Activated B cell treated with CpG ODN at 0.5 μM for 24 hours (primary cell): ENCODE data around the gene NDUFB2. TPM values are rescaled to one million over a fixed set of nuclear protein-coding genes. Genes with fewer than 3 reads are reported as not detected.

ENCODE experiments used
- ATAC-seq: fragments of 200-7000 bp; cut with Tn5 transposase; one replicate; pipeline ENCODE4 v1.10.0; 2021; ENCODE audit warnings: low read depth, mild to moderate bottlenecking, moderate library complexity
- CTCF ChIA-PET: fragments of 350-600 bp; sonication (Branson Sonifier 250); formaldehyde crosslinking; loops from one replicate; lab custom pipeline; 2021; ENCODE audit warnings: antibody characterized with exemption; lab: Charles Lee
- POLR2A ChIA-PET: fragments of 350-600 bp; sonication (Branson Sonifier 250); formaldehyde crosslinking; loops from one replicate; lab custom pipeline; 2021; ENCODE audit warnings: antibody characterized with exemption; lab: Charles Lee
- DNase-seq: peaks from one replicate; pipeline ENCODE4 v3.0.0; 2022
- H3K27ac Mint-ChIP-seq: one replicate; pipeline ENCODE4 v1.8.0; 2020; ENCODE audit warnings: mixed read lengths
- H3K27me3 Mint-ChIP-seq: one replicate; pipeline ENCODE4 v1.8.0; 2021; ENCODE audit warnings: mixed read lengths
- H3K36me3 Mint-ChIP-seq: one replicate; pipeline ENCODE4 v1.8.0; 2021; ENCODE audit warnings: low read depth, mixed read lengths
- H3K4me1 Mint-ChIP-seq: one replicate; pipeline ENCODE4 v1.8.0; 2021; ENCODE audit warnings: mixed read lengths
- H3K4me3 Mint-ChIP-seq: one replicate; pipeline ENCODE4 v1.8.0; 2020; ENCODE audit warnings: mild to moderate bottlenecking, mixed read lengths
- H3K9me3 Mint-ChIP-seq: one replicate; pipeline ENCODE4 v1.8.0; 2020; ENCODE audit warnings: mixed read lengths
- intact Hi-C: fragments of 100-400 bp; cut with micrococcal nuclease; formaldehyde crosslinking; loops from one replicate; pipeline ENCODE4 v1.15.1; 2024
- total RNA-seq: library from RNA; stranded (reverse); gene quantifications from 2 replicates; pipeline ENCODE4 v1.2.3, GENCODE V29; 2022
- TF ChIP-seq, protein P1 (sequence below): fragments of 200-600 bp; IDR thresholded peaks from one replicate; pipeline ENCODE4 v1.8.0; 2022; ENCODE audit warnings: antibody characterized with exemption, mild to moderate bottlenecking

Gene NDUFB2
- total RNA-seq, 1 donor from 2014 or later = 140 TPM

DNA sequence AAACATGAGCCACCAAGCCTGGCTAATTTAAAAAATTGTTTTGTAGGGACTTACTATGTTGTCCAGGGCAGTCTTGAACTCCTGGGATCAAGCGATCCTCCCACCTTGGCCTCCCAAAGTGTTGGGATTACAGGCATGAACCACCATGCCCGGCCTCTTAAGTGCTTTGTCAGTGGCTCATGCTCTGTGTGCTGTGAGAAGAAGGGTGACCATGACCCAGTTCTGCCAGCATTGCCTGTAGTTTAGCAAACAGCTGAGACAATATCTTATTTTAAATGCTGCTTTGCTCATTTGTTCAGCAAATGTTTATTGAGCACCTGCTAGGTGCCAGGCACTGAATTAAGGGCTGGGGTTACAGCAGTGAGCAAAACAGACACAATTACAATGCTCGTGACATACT is 14.7 kb upstream of the NDUFB2 start:
- DNase-seq (no peak), ATAC-seq (no peak)
- Mint-ChIP-seq H3K27ac (no peak overlapping the region), H3K9me3 (no peaks in the 10 kb centered on the region), H3K4me3 (no peak overlapping the region), H3K27me3 (no peaks in the 10 kb centered on the region), H3K36me3 (peaks cover 64% of the 10 kb centered on the region), H3K4me1 (peaks cover 15% of the 10 kb centered on the region)
- ChIA-PET CTCF (no interaction called here), POLR2A (no interaction called here)
- TF ChIP-seq, protein P1, sequence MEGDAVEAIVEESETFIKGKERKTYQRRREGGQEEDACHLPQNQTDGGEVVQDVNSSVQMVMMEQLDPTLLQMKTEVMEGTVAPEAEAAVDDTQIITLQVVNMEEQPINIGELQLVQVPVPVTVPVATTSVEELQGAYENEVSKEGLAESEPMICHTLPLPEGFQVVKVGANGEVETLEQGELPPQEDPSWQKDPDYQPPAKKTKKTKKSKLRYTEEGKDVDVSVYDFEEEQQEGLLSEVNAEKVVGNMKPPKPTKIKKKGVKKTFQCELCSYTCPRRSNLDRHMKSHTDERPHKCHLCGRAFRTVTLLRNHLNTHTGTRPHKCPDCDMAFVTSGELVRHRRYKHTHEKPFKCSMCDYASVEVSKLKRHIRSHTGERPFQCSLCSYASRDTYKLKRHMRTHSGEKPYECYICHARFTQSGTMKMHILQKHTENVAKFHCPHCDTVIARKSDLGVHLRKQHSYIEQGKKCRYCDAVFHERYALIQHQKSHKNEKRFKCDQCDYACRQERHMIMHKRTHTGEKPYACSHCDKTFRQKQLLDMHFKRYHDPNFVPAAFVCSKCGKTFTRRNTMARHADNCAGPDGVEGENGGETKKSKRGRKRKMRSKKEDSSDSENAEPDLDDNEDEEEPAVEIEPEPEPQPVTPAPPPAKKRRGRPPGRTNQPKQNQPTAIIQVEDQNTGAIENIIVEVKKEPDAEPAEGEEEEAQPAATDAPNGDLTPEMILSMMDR = no peak
- intact Hi-C loops = no loop called here

- no peaks in the 10 kb centered on the region for H3K27me3 Mint-ChIP-seq
- no peak for ATAC-seq
- no peak overlapping the region for H3K4me3 Mint-ChIP-seq
- no peaks in the 10 kb centered on the region for H3K9me3 Mint-ChIP-seq
- H3K36me3 Mint-ChIP-seq = peaks cover 67% of the 10 kb centered on the region
- ChIA-PET CTCF (no interaction called here), POLR2A (no interaction called here)
- H3K27ac Mint-ChIP-seq = no peak overlapping the region
- TF ChIP-seq, protein P1 = no peak
- no peak for DNase-seq
- intact Hi-C loops = no loop called here
- H3K4me1 Mint-ChIP-seq = no peaks in the 10 kb centered on the region
Measured at GRCh38 chr7:140683657-140684056, 12.9 kb upstream of the NDUFB2 start.

DNA sequence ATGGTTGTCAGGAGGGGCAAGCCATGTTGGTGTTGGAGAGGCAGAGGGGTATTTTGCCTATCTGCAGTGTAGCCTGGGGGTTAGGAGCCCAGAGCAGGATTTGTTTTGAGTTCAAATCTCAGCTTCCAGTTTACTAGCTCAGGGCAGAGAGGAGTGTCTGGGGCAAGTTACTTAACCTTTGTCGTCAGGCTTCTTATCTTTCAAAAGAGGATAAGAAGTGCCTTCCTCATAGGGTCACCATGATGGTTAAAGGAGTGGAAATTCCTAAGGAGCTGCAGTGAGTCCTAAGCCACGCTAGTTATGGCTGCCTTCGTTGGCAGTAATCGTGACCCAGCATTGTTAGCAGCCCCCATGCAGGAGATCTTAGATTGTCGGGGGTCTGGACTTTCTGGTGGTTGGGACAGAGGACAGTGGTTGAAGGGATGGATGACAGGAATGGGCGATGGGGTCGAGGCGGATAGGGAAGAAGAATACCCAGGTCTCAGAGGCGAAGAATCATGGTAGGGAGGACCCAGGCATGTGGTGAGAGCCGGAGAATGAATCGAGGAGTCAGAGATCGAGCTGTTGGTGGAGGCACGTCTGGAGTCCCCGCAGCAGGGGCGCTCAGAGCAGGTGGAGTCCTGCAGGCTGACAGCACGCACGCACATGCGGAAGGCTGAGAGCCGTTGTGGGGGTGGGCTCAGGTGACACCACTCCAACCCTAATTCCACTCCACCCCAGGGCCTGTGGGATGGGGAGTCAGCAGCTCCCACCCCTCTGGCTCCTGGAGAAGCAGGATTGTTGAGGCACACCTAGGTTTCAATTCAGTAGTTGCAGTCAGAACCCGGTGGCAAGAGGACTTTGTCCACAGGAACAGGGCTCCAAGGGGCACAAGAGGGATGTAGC is 12.2 kb upstream of the NDUFB2 start:
- Mint-ChIP-seq H3K4me3 (no peak overlapping the region), H3K27me3 (no peaks in the 10 kb centered on the region), H3K27ac (no peak overlapping the region), H3K36me3 (peaks cover 66% of the 10 kb centered on the region), H3K9me3 (no peaks in the 10 kb centered on the region), H3K4me1 (no peaks in the 10 kb centered on the region)
- DNase-seq (no peak), ATAC-seq (no peak)
- intact Hi-C loops = no loop called here
- ChIA-PET CTCF (no interaction called here), POLR2A (no interaction called here)
- TF ChIP-seq, protein P1 = no peak

DNA sequence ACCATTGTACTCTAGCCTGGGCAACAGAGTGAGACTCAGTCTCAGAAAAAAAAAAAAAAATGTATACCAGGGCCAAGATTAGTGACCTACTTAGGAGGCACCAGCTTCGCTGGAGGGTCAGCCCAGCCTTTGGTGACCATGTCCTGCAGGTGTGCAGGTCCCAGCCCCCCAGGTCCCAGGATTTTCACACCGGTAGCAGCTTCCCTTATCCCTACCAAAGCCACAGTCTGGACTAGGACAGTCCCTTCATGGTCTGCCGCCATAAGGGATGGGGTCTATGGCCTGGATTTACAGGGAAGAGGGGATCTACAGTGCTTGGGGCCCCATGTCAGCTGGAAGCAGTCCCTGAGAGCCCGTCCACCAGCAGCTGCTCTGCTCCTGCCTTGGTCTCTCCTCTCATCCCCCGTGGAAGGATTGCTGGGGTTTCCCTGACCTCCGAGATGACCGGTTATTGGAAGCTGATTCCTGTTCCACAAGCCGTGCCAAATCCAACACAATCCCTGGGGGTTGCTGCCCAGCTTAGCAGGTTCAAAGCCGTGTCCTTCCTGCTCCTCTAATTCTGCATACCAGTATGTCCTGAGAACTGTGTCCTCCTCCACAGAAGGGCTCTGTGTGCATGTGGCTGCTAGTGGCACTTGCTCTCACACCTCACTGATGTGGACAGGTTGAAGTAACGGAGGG is 11.0 kb upstream of the NDUFB2 start:
- H3K4me1 Mint-ChIP-seq = no peaks in the 10 kb centered on the region
- POLR2A ChIA-PET = interaction anchor here (0.9 to 1.1 kb wide), 2 partner anchors 9 to 11 kb away, joined by 4 read pairs; partner anchors contain the start of gene NDUFB2
- DNase-seq (no peak), ATAC-seq (no peak)
- CTCF ChIA-PET = no interaction called here
- no peaks in the 10 kb centered on the region for H3K27me3 Mint-ChIP-seq
- no peak overlapping the region for H3K27ac Mint-ChIP-seq
- intact Hi-C loops = no loop called here
- TF ChIP-seq, protein P1 = no peak
- peaks cover 65% of the 10 kb centered on the region for H3K36me3 Mint-ChIP-seq
- H3K9me3 Mint-ChIP-seq = no peaks in the 10 kb centered on the region
- H3K4me3 Mint-ChIP-seq = no peak overlapping the region

DNA sequence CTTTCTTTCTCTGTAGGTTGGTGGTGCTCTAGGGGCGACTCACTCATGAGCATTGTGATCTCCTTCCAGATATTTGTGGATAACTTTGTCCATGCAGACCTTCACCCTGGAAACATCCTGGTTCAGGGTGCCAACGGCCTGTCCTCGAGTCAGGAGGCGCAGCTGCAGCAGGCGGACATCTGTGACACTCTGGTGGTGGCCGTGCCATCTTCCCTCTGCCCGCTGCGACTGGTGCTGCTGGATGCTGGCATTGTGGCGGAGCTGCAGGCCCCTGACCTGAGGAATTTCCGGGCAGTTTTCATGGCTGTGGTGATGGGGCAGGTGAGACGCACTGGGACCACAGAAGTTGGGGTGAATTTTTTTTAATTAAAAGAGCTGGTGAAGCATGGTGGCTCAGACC is 9.6 kb upstream of the NDUFB2 start:
- intact Hi-C loops = no loop called here
- H3K4me3 Mint-ChIP-seq = no peak overlapping the region
- H3K4me1 Mint-ChIP-seq = no peaks in the 10 kb centered on the region
- CTCF ChIA-PET = no interaction called here
- POLR2A ChIA-PET = interaction anchor here (1.1 kb wide), 1 partner anchor 11 kb away, joined by 4 read pairs; no protein-coding TSS in a partner anchor
- H3K9me3 Mint-ChIP-seq = no peaks in the 10 kb centered on the region
- TF ChIP-seq, protein P1 = no peak
- ATAC-seq = no peak
- H3K27me3 Mint-ChIP-seq = no peaks in the 10 kb centered on the region
- H3K27ac Mint-ChIP-seq = no peak overlapping the region
- peaks cover 64% of the 10 kb centered on the region for H3K36me3 Mint-ChIP-seq
- no peak for DNase-seq
